Measurements from ENCODE around the gene MCF2L2. TPM values are rescaled to one million over a fixed set of nuclear protein-coding genes. Genes with fewer than 3 reads are reported as not detected.

Gene MCF2L2
- total and polyA plus RNA-seq, 2 donors (not counting 3 experiments of a cell fraction or from before 2014, with no cell fraction given): 0.15 to 1.1 TPM

- BruUV-seq (replicated peaks): no TSS peak
- Histone ChIP-seq H3K27me3 (ENCODE audit: control insufficient read depth in 2 of 2, insufficient read depth in 2 of 2, low read length in 2 of 2) (peaks cover 0 to 4% of the 10 kb centered on the region in 2 experiments), H4K20me1 (replicated peaks; ENCODE audit: control insufficient read depth, extremely low read depth, insufficient read depth, low read length) (no peaks in the 10 kb centered on the region), H3K9me1 (replicated peaks; ENCODE audit: control insufficient read depth, extremely low read depth, insufficient read depth, low read length) (no peaks in the 10 kb centered on the region), H3K4me1 (ENCODE audit: control insufficient read depth, extremely low read depth, insufficient read depth, low read length) (no peaks in the 10 kb centered on the region), H3K9me3 (replicated peaks; ENCODE audit: control insufficient read depth, insufficient read depth, low read length) (no peaks in the 10 kb centered on the region), H3K4me2 (ENCODE audit: insufficient read depth, low read length) (no peak overlapping the region), H3K27ac (ENCODE audit: insufficient read depth, low read depth, low read length) (no peak overlapping the region), H2AFZ (ENCODE audit: low read depth, low read length) (no peak overlapping the region), H3K9ac (replicated peaks; ENCODE audit: extremely low read depth, insufficient read depth, low read length) (no peak overlapping the region), H3K36me3 (ENCODE audit: control insufficient read depth in 2 of 2, extremely low read depth in 1 of 2, insufficient read depth in 2 of 2, low read length in 2 of 2) (no peaks in the 10 kb centered on the region), H3K4me3 (replicated peaks in 1 of 3; ENCODE audit: insufficient read depth in 1 of 3, low read depth in 1 of 3, low read length in 3 of 3) (no peak overlapping the region), H3K79me2 (ENCODE audit: control insufficient read depth, insufficient read depth, low read length) (no peaks in the 10 kb centered on the region)
- TF ChIP-seq FOS (IDR thresholded peaks at IDR 0.05; ENCODE audit: borderline replicate concordance, insufficient read depth, low read length) (no peak), POLR2AphosphoS5 (IDR thresholded peaks at IDR 0.05; ENCODE audit: insufficient read depth, low read depth, low read length) (no peak), CTCF (IDR thresholded peaks at IDR 0.05; ENCODE audit: extremely low read depth in 1 of 2, insufficient read depth in 1 of 2, low read depth in 1 of 2, low read length in 2 of 2) (no peak), POLR2A (IDR thresholded peaks at IDR 0.05; ENCODE audit: low read depth, low read length) (no peak), MYC (IDR thresholded peaks at IDR 0.05; ENCODE audit: low read depth, low read length) (no peak), JUN (IDR thresholded peaks at IDR 0.05; ENCODE audit: borderline replicate concordance, insufficient read depth, insufficient read length, low read depth) (no peak), GATA2 (IDR thresholded peaks at IDR 0.05; ENCODE audit: insufficient read depth, insufficient read length, low read depth, low read length) (no peak), MAX (IDR thresholded peaks at IDR 0.05; ENCODE audit: insufficient read depth, insufficient read length) (no peak), EZH2 (IDR thresholded peaks at IDR 0.05; ENCODE audit: borderline replicate concordance, low read depth, low read length, severe bottlenecking) (no peak)
- intact Hi-C loops (cut with micrococcal nuclease): no loop called here
- CTCF ChIA-PET: interaction anchor here (0.5 to 1.9 kb wide), 3 partner anchors 25 to 346 kb away, joined by 3 to 9 read pairs (median 4); no protein-coding TSS in a partner anchor
- dilution Hi-C loops (cut with MboI; ENCODE audit: extremely low pct_ligation_motif_present, low sequenced_read_pairs): no loop called here
- DNase-seq (ENCODE audit: low read depth, low spot score) (no peak), FAIRE-seq (peak; percentile 73)
- POLR2A ChIA-PET: no interaction called here
These were observed 214.8 kb downstream of the MCF2L2 start for GRCh38 chr3:183213415-183214276.
